ENCODE measurements around the gene ARPC4.
"Not testable (repeated sequence)": the region's sequence is repeated elsewhere in the genome, so short reads cannot be mapped to it uniquely, and the experiment has no call there.

Gene ARPC4

GRCh38 chr3:9767418-9767817 is 25.5 kb upstream of the ARPC4 start:
- no peak for DNase-seq

GRCh38 chr3:9768141-9768775 is 24.6 kb upstream of the ARPC4 start:
- Histone ChIP-seq H3K36me3 (peaks cover 9% of the 10 kb centered on the region), H3K27me3 (ENCODE audit: insufficient read depth, low read depth, severe bottlenecking) (no peaks in the 10 kb centered on the region), H3K4me3 (ENCODE audit: low read depth, low read length) (no peak overlapping the region), H3K27ac (no peak overlapping the region), H3K9me3 (ENCODE audit: severe bottlenecking) (no peaks in the 10 kb centered on the region)
- DNase-seq = no peak
- TF ChIP-seq CTCF (IDR thresholded peaks at IDR 0.05; ENCODE audit: low read depth, low read length) = no peak

More at GRCh38 chr3:9767418-9767817, 25.5 kb upstream of the ARPC4 start:
- H3K27ac ChIP-seq = no peak overlapping the region
- no peaks in the 10 kb centered on the region for H3K27me3 ChIP-seq (ENCODE audit: insufficient read depth, low read depth, severe bottlenecking)
- no peaks in the 10 kb centered on the region for H3K9me3 ChIP-seq (ENCODE audit: severe bottlenecking)
- H3K4me3 ChIP-seq (ENCODE audit: low read depth, low read length) = no peak overlapping the region
- TF ChIP-seq CTCF (IDR thresholded peaks at IDR 0.05; ENCODE audit: low read depth, low read length) = no peak
- peaks cover 12% of the 10 kb centered on the region for H3K36me3 ChIP-seq

GRCh38 chr3:9769012-9769411 is 23.9 kb upstream of the ARPC4 start:
- no peak overlapping the region for H3K27ac ChIP-seq
- H3K4me3 ChIP-seq (ENCODE audit: low read depth, low read length) = peak overlapping the region; percentile 56
- TF ChIP-seq CTCF (IDR thresholded peaks at IDR 0.05; ENCODE audit: low read depth, low read length) = no peak
- peaks cover 9% of the 10 kb centered on the region for H3K36me3 ChIP-seq
- no peak for DNase-seq
- H3K9me3 ChIP-seq (ENCODE audit: severe bottlenecking) = no peaks in the 10 kb centered on the region
- no peaks in the 10 kb centered on the region for H3K27me3 ChIP-seq (ENCODE audit: insufficient read depth, low read depth, severe bottlenecking)

- no peaks in the 10 kb centered on the region for H3K9me3 ChIP-seq (ENCODE audit: severe bottlenecking)
- H3K27ac ChIP-seq = peak within 1 kb of the TSS; percentile 63
- H3K4me3 ChIP-seq (ENCODE audit: low read depth, low read length) = peak within 1 kb of the TSS; percentile 56
- no peaks in the 10 kb centered on the region for H3K27me3 ChIP-seq (ENCODE audit: insufficient read depth, low read depth, severe bottlenecking)
- H3K36me3 ChIP-seq = peaks cover 9% of the 10 kb centered on the region
- peak; percentile 79 for DNase-seq
- TF ChIP-seq CTCF (IDR thresholded peaks at IDR 0.05; ENCODE audit: low read depth, low read length) = no peak
Observed at GRCh38 chr3:9769426-9770275, 23.2 kb upstream of the ARPC4 start, which contains the start of gene CAMK1. Gene CAMK1, minus strand, starts transcription at chr3:9769947. Its CDS starts 2,198 bp downstream, at chr3:9767749.

GRCh38 chr3:9770276-9770812 is 22.5 kb upstream of the ARPC4 start:
- no peak for DNase-seq
- TF ChIP-seq CTCF (IDR thresholded peaks at IDR 0.05; ENCODE audit: low read depth, low read length) = no peak
- no peaks in the 10 kb centered on the region for H3K27me3 ChIP-seq (ENCODE audit: insufficient read depth, low read depth, severe bottlenecking)
- H3K9me3 ChIP-seq (ENCODE audit: severe bottlenecking) = no peaks in the 10 kb centered on the region
- no peak overlapping the region for H3K27ac ChIP-seq
- H3K4me3 ChIP-seq (ENCODE audit: low read depth, low read length) = peak overlapping the region; percentile 56
- peaks cover 6% of the 10 kb centered on the region for H3K36me3 ChIP-seq

- H3K27me3 ChIP-seq (ENCODE audit: insufficient read depth, low read depth, severe bottlenecking); H3K9me3 ChIP-seq (ENCODE audit: severe bottlenecking); H3K36me3 ChIP-seq; DNase-seq; H3K27ac ChIP-seq; H3K4me3 ChIP-seq (ENCODE audit: low read depth, low read length): not testable (repeated sequence)
Observed at GRCh38 chr3:9771007-9771406, 21.9 kb upstream of the ARPC4 start.
